GM12878 (cell line): ENCODE measurements around the gene COPS7A. TPM values are rescaled to one million over a fixed set of nuclear protein-coding genes. Genes with fewer than 3 reads are reported as not detected.
A peak's percentile ranks its signal among the peaks of the same experiment; 100 is the strongest.

ENCODE experiments used
- ASH2L ChIP-seq: fragments of 300-600, 200-600 bp; sonication (generic); IDR thresholded peaks from 2 replicates; pipeline ENCODE4 v1.6.1; 2017; ENCODE audit warnings: low read depth, mild to moderate bottlenecking, borderline replicate concordance
- ATF7 ChIP-seq: fragments of 450-650 bp; IDR thresholded peaks from 2 replicates; pipeline ENCODE4 v1.6.1; 2016; ENCODE audit warnings: low read depth, mild to moderate bottlenecking
- CHD2 ChIP-seq: IDR thresholded peaks from 2 replicates; pipeline ENCODE4 v1.6.1; 2011; ENCODE audit warnings: low read depth, low read length, improper control_type of control experiment, borderline replicate concordance
- CHD4 ChIP-seq: fragments of 200-600 bp; sonication (generic); IDR thresholded peaks from 2 replicates; pipeline ENCODE4 v1.6.1; 2016; ENCODE audit warnings: mild to moderate bottlenecking
- CREM ChIP-seq: IDR thresholded peaks from 2 replicates; pipeline ENCODE4 v1.6.1; 2014; ENCODE audit warnings: antibody characterized with exemption, low read depth
- DPF2 ChIP-seq: fragments of 450-650 bp; IDR thresholded peaks from 2 replicates; pipeline ENCODE4 v1.6.1; 2017; ENCODE audit warnings: mild to moderate bottlenecking
- EED ChIP-seq: sonication (generic); IDR thresholded peaks from 2 replicates; pipeline ENCODE4 v1.6.1; 2016; ENCODE audit warnings: antibody characterized with exemption, low read depth
- EGR1 ChIP-seq, 2 experiments: IDR thresholded peaks; 1 replicate in 1 of 2; 2 replicates in 1 of 2; pipeline ENCODE4 v1.6.1; 2011 to 2012; ENCODE audit warnings: low read depth in 2 of 2, low read length in 2 of 2, borderline replicate concordance in 1 of 2, mild to moderate bottlenecking in 1 of 2, moderate library complexity in 1 of 2
- ELK1 ChIP-seq: IDR thresholded peaks from 2 replicates; pipeline ENCODE4 v1.6.1; 2012; ENCODE audit warnings: low read depth, low read length, improper control_type of control experiment
- FOXK2 ChIP-seq: fragments of 450-650 bp; IDR thresholded peaks from 2 replicates; pipeline ENCODE4 v1.6.1; 2017; ENCODE audit warnings: mild to moderate bottlenecking, moderate library complexity
- IKZF1 ChIP-seq: fragments of 450-650 bp; conservative IDR thresholded peaks from 2 replicates; pipeline ENCODE4 v1.6.1; 2017; ENCODE audit warnings: antibody characterized with exemption, mild to moderate bottlenecking
- JUND ChIP-seq: IDR thresholded peaks from 2 replicates; pipeline ENCODE4 v1.6.1; 2012; ENCODE audit warnings: low read depth, mild to moderate bottlenecking, low read length, improper control_type of control experiment, moderate library complexity
- KLF5 ChIP-seq: fragments of 450-650 bp; IDR thresholded peaks from 2 replicates; pipeline ENCODE4 v1.6.1; 2014; ENCODE audit warnings: mild to moderate bottlenecking; ENCODE audit not compliant: partially characterized antibody
- MTA2 ChIP-seq: fragments of 450-650 bp; IDR thresholded peaks from 2 replicates; pipeline ENCODE4 v1.6.1; 2016; ENCODE audit warnings: low read depth, mild to moderate bottlenecking, moderate library complexity
- MXI1 ChIP-seq: fragments of 150-350 bp; IDR thresholded peaks from 2 replicates; pipeline ENCODE4 v1.6.1; 2011; ENCODE audit warnings: low read depth, mild to moderate bottlenecking, inconsistent platforms, low read length, improper control_type of control experiment
- NKRF ChIP-seq: fragments of 450-650 bp; conservative IDR thresholded peaks from 2 replicates; pipeline ENCODE4 v1.6.1; 2017; ENCODE audit warnings: mild to moderate bottlenecking, moderate library complexity
- PKNOX1 ChIP-seq: fragments of 450-650 bp; IDR thresholded peaks from 2 replicates; pipeline ENCODE4 v1.6.1; 2016; ENCODE audit warnings: mild to moderate bottlenecking
- POU2F2 ChIP-seq: IDR thresholded peaks from 3 replicates; pipeline ENCODE4 v1.6.1; 2011; ENCODE audit warnings: low read depth, mild to moderate bottlenecking, low read length, borderline replicate concordance
- SMAD5 ChIP-seq: IDR thresholded peaks from 2 replicates; pipeline ENCODE4 v1.6.1; 2016; ENCODE audit warnings: antibody characterized with exemption, low read depth
- SPI1 ChIP-seq: IDR thresholded peaks from 2 replicates; pipeline ENCODE4 v1.6.1; 2011; ENCODE audit warnings: low read depth, mild to moderate bottlenecking, low read length, moderate library complexity, borderline replicate concordance; ENCODE audit not compliant: insufficient read depth
- YBX1 ChIP-seq: fragments of 450-650 bp; IDR thresholded peaks from 2 replicates; pipeline ENCODE4 v1.6.1; 2016; ENCODE audit warnings: antibody characterized with exemption
- polyA plus RNA-seq, 11 experiments: library from polyadenylated mRNA; depleted of rRNA in 4 of 11; unstranded in 6 of 11; stranded (reverse) in 5 of 11; fragments of >200 nt; fragmentation: Nextera tagmentation in 4 of 11; fragmentation: Illumina TruSeq in 1 of 11; extraction: Ambion mirVana in 4 of 11; extraction: Trizol in 1 of 11; gene quantifications; 1 replicate in 1 of 11; 2 replicates in 10 of 11; pipeline versions ENCODE4 v1.2.1 to v1.2.3, GENCODE V29; 2011 to 2016; ENCODE audit warnings: inconsistent platforms in 2 of 11, missing spikeins in 2 of 11, low read depth in 1 of 11
- total RNA-seq, 4 experiments: library from RNA; depleted of rRNA in 3 of 4; stranded (reverse); fragments of >200 nt in 3 of 4; fragmentation: Illumina TruSeq in 1 of 4; extraction: Trizol in 1 of 4; gene quantifications; 2 replicates each; pipeline versions ENCODE4 v1.2.1 to v1.2.3, GENCODE V29; 2013 to 2021
- TF ChIP-seq, protein P1 (sequence below): fragments of 450-650 bp; IDR thresholded peaks from 2 replicates; pipeline ENCODE4 v1.6.1; 2016; ENCODE audit warnings: mild to moderate bottlenecking
- TF ChIP-seq, protein P2 (sequence below): fragments of 450-650 bp; IDR thresholded peaks from 2 replicates; pipeline ENCODE4 v1.6.1; 2017; ENCODE audit warnings: low read depth, mild to moderate bottlenecking, moderate library complexity

Gene COPS7A
- total and polyA plus RNA-seq, 10 of the 15 experiments (the other 5 are each of a cell fraction or from before 2014, with no cell fraction given): 25.7 to 74.0 (median 51.9) TPM

GRCh38 chr12:6752921-6753771 is 29.3 kb downstream of the COPS7A start, which contains the start of gene MLF2 (continued):
- TF ChIP-seq ELK1 (peak; percentile 88), DPF2 (peak; percentile 39), PKNOX1 (peak; percentile 87), ASH2L (no peak), IKZF1 (peak; percentile 67), CREM (peak; percentile 87), KLF5 (peak; percentile 29), CHD2 (peak; percentile 86), NKRF (peak; percentile 53), SPI1 (no peak), MXI1 (peak; percentile 52), MTA2 (peak; percentile 54; the same call in 1 of the 2 replicates), YBX1 (no peak), EED (peak; percentile 51; the same call in 1 of the 2 replicates), CHD4 (no peak), POU2F2 (peak; percentile 32; the same call in 2 of the 3 replicates), JUND (peak; percentile 52; the same call in 1 of the 2 replicates), ATF7 (peak; percentile 96), SMAD5 (peak; percentile 72; the same call in 1 of the 2 replicates), EGR1 (IDR thresholded peaks at IDR 0.05; ENCODE audit: borderline replicate concordance in 1 of 2, low read depth in 2 of 2, low read length in 2 of 2) (peak in 1 of 2 experiments; percentile 78; a peak in 2 of 3 replicates), FOXK2 (no peak)
- TF ChIP-seq, protein P1, sequence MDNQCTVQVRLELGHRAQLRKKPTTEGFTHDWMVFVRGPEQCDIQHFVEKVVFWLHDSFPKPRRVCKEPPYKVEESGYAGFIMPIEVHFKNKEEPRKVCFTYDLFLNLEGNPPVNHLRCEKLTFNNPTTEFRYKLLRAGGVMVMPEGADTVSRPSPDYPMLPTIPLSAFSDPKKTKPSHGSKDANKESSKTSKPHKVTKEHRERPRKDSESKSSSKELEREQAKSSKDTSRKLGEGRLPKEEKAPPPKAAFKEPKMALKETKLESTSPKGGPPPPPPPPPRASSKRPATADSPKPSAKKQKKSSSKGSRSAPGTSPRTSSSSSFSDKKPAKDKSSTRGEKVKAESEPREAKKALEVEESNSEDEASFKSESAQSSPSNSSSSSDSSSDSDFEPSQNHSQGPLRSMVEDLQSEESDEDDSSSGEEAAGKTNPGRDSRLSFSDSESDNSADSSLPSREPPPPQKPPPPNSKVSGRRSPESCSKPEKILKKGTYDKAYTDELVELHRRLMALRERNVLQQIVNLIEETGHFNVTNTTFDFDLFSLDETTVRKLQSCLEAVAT: peak; percentile 88
- TF ChIP-seq, protein P2, sequence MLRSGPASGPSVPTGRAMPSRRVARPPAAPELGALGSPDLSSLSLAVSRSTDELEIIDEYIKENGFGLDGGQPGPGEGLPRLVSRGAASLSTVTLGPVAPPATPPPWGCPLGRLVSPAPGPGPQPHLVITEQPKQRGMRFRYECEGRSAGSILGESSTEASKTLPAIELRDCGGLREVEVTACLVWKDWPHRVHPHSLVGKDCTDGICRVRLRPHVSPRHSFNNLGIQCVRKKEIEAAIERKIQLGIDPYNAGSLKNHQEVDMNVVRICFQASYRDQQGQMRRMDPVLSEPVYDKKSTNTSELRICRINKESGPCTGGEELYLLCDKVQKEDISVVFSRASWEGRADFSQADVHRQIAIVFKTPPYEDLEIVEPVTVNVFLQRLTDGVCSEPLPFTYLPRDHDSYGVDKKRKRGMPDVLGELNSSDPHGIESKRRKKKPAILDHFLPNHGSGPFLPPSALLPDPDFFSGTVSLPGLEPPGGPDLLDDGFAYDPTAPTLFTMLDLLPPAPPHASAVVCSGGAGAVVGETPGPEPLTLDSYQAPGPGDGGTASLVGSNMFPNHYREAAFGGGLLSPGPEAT: peak; percentile 86
